ENCODE results near the gene ZFHX3.
A peak's percentile ranks its signal among the peaks of the same experiment; 100 is the strongest.
"Not testable (repeated sequence)": the region's sequence is repeated elsewhere in the genome, so short reads cannot be mapped to it uniquely, and the experiment has no call there.

The ZFHX3 gene

DNA sequence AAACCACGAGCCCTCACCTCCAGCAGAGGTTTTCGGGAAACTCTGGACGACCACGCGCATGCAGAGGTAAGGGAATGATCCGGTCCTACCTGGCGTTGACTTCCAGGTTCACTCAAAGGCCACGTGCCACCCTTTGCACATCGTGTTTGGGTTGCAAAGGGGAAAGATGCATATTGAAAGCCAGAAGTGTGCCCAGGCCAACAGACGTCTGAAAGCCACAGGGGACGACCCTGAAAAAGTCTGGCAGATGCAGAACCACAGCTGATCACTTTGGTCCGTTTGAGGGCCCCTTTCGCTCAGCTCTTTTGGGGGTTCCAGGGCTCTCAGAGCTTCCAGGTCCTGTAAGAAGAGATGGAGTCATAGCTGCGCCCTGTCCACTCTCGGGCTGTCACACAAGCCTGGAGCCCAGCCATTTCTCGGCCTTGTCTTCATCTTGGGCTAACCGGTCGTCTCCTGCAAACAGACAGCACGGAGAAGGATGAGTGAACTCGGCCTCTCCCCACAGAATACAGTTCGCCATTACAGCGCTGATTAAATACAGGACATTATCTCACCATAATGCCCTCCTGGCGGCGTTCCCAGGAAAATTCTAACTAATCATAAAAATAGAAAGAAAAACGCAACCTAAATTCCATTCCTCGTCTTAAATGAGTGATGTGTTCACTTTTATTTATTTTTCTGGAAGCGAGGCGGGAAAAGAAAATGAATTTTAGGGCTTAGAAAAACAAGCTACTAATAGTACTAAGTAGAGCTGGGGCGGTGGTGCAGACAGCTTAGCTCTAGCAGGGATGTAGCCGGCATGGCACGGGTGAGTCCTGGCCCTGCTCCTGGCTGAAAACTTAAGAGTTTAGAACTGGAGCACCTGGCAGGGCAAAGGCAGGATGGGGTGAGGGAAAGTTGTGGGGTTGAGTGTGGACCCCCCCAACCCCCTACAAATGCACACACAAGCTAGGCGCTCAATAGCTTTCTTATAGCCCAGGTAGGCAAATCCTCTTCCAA lies 45.5 kb upstream of the ZFHX3 start:
- DNase-seq (ENCODE audit: low read depth), result no peak
- TF ChIP-seq, protein P1, sequence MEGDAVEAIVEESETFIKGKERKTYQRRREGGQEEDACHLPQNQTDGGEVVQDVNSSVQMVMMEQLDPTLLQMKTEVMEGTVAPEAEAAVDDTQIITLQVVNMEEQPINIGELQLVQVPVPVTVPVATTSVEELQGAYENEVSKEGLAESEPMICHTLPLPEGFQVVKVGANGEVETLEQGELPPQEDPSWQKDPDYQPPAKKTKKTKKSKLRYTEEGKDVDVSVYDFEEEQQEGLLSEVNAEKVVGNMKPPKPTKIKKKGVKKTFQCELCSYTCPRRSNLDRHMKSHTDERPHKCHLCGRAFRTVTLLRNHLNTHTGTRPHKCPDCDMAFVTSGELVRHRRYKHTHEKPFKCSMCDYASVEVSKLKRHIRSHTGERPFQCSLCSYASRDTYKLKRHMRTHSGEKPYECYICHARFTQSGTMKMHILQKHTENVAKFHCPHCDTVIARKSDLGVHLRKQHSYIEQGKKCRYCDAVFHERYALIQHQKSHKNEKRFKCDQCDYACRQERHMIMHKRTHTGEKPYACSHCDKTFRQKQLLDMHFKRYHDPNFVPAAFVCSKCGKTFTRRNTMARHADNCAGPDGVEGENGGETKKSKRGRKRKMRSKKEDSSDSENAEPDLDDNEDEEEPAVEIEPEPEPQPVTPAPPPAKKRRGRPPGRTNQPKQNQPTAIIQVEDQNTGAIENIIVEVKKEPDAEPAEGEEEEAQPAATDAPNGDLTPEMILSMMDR (IDR thresholded peaks at IDR 0.05; ENCODE audit: low read depth, low read length, missing control alignments), result no peak
- in situ Hi-C loops (cut with HindIII; ENCODE audit: low sequenced_read_pairs), result no loop called here
- no peak overlapping the region for H3K4me3 ChIP-seq (ENCODE audit: low read depth, low read length)

DNA sequence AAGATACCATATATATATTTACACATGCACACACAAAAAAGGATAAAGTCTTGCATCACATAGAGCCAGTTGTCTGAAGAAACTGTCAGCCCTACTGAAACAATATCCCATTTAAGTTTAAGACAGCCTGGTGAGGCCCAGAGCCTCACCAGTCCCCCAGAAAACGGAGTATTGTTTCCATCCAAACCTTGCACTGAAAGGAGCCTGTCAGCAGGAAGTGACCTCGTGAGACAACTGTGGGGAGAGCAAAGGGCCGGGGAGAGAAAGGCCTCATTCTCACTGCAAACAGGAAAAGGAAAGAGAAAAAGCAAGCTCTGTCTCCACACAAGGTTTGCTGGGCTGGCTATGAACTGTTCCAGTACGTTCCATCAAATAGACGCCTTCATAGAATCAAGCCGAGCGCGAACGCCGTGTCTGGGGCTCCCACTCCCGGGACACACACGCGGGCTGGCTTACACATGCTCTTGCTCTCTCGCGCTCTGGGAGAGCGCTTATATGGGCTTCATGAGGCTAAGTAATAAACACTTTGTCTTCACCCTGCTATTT lies 44.4 kb upstream of the ZFHX3 start:
- in situ Hi-C loops (cut with HindIII; ENCODE audit: low sequenced_read_pairs), result no loop called here

DNA sequence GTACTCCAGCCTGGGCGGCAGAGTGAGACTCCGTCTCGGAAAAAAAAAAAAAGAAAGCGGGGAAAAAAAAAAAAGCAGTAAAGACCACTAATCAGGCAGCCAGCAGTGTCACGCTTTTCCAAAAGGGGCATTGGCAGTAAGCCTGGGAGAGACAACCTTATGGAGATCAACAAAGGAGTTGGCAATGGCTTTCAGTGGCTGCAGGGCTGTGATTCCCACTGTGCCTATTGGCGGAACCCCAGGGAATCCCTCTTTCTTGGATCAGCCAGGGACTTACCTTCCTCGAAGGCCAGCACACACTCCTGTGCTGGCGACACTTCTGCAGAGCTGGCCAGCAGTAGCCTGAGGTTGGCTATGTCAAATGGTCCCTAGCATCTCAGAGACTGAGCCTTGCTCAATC lies 43.2 kb upstream of the ZFHX3 start:
- TF ChIP-seq, protein P1 (IDR thresholded peaks at IDR 0.05; ENCODE audit: low read depth, low read length, missing control alignments), result no peak
- DNase-seq (ENCODE audit: low read depth), result no peak
- in situ Hi-C loops (cut with HindIII; ENCODE audit: low sequenced_read_pairs), result no loop called here
- H3K4me3 ChIP-seq (ENCODE audit: low read depth, low read length), result no peak overlapping the region

More for the DNA sequence above, 44.4 kb upstream of the ZFHX3 start:
- TF ChIP-seq, protein P1 (IDR thresholded peaks at IDR 0.05; ENCODE audit: low read depth, low read length, missing control alignments), result no peak
- no peak for DNase-seq (ENCODE audit: low read depth)
- H3K4me3 ChIP-seq (ENCODE audit: low read depth, low read length), result no peak overlapping the region

DNA sequence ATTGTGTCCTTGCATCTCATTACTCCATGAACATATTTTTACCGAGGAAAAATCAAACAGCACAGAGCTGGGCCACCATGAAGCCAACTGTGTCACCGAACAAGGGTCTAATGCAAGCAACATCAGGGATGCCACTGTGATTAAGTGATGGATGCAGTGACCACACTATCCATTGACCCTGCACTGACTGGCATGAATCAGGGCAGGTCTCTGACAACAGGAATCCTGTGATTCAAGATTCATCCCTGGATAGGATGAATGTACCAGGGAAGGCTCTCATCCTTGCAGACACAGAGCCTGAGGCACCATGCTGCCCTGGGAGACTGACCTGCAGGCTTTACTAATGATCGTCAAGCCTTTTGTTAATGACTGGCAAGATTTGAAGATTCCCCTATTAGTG lies 41.5 kb upstream of the ZFHX3 start:
- DNase-seq (ENCODE audit: low read depth), result no peak
- no peak overlapping the region for H3K4me3 ChIP-seq (ENCODE audit: low read depth, low read length)
- TF ChIP-seq, protein P1 (IDR thresholded peaks at IDR 0.05; ENCODE audit: low read depth, low read length, missing control alignments), result no peak
- in situ Hi-C loops (cut with HindIII; ENCODE audit: low sequenced_read_pairs), result no loop called here

DNA sequence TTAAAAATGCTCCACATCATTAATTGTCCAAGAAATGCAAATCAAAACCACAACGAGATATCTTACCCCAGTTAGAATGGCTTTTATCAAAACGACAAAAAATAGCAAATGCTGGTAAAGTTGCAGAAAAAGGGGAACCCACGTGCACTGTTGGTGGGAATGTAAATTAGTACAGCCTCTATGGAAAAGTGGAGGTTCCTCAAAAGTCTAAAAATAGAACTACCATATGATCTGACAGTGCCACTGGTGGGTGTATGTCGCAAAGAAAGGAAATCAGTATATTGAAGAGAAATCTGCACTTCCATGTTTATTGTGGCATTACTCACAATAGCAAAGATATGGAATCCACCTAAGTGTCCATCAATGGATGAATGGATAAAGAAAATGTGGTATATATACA lies 38.2 kb upstream of the ZFHX3 start:
- in situ Hi-C loops (cut with HindIII; ENCODE audit: low sequenced_read_pairs), result no loop called here
- TF ChIP-seq, protein P1 (IDR thresholded peaks at IDR 0.05; ENCODE audit: low read depth, low read length, missing control alignments), result no peak
- no peak for DNase-seq (ENCODE audit: low read depth)
- H3K4me3 ChIP-seq (ENCODE audit: low read depth, low read length), result no peak overlapping the region

DNA sequence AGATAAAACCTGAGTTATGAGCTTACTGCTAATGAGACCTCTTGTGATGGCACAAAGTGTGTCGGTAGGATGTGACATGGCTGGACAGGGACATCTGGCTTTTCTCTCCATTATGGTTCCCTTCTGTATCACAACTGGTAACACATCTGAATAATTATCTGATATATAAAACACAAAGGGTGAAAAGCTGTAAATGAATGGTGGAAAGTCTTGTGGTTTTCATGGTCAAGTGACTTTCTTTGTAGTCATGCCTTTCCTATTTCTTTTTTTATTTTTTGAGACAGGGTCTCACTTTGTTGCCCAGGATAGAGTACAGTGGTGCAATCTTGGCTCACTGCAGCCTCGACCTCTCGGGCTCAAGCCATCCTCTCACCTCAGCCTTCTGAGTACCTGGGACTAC lies 35.3 kb upstream of the ZFHX3 start:
- DNase-seq (ENCODE audit: low read depth), result no peak
- in situ Hi-C loops (cut with HindIII; ENCODE audit: low sequenced_read_pairs), result no loop called here
- H3K4me3 ChIP-seq (ENCODE audit: low read depth, low read length), result no peak overlapping the region
- TF ChIP-seq, protein P1 (IDR thresholded peaks at IDR 0.05; ENCODE audit: low read depth, low read length, missing control alignments), result no peak

DNA sequence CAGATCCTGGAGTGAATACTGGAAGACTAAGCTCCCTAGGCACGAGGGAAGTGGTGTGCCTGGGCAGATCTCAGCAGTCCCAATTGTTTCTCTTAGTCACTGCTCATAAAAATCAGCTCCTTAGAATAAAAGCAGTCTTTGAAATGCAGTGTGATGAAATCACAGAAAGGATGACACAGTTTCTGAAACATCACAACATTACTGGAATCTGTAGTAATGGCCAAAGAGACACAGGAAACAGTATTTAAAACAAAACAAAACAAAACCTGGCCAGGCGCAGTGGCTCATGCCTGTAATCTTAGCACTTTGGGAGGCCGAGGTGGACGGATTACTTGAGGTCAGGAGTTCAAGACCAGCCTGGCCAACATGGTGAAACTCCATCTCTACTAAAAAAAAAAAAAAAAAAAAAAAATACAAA lies 34.7 kb upstream of the ZFHX3 start:
- H3K4me3 ChIP-seq (ENCODE audit: low read depth, low read length); in situ Hi-C loops (cut with HindIII; ENCODE audit: low sequenced_read_pairs): not testable (repeated sequence)
- DNase-seq (ENCODE audit: low read depth), result peak; percentile 39

All from astrocyte of the cerebellum (primary cell).